Measurements from ENCODE around the gene CIRBP. TPM values are rescaled to one million over a fixed set of nuclear protein-coding genes. Genes with fewer than 3 reads are reported as not detected.

CIRBP gene
- total and polyA plus RNA-seq, 9 of the 15 experiments (the other 6 are each of a cell fraction or from before 2014, with no cell fraction given) = 20.5 to 327 (median 176) TPM

DNA sequence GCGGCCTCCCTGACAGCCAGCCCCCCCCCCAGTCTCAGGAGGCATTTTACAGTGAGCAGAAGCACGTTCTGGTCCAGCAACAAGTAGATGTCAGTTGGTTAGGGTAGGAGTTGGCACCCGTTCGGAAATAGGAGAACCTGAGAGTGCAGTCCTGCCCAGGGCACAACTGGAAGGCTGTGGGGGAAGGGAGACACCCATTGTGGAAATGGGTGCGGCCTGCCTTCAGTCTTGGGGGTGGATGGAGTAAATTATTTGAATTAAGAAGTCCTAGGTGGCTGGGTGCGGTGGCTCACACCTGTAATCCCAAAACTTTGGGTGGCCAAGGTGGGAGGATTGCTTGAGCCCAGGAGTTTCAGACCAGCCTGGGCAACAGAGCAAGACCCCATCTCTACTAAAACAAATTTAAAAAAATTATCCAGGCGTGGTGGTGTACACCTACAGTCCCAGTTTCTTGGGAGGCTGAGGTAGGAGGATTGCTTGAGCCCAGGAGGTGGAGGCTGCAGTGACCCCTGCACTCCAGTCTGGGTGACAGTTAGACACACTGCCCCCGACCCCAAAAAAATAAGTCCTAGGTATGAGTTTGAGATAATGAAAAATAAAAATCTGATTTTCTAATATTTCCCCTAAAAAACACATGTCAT, 1.2 kb downstream of the CIRBP start (continued):
- TF ChIP-seq, protein P1, sequence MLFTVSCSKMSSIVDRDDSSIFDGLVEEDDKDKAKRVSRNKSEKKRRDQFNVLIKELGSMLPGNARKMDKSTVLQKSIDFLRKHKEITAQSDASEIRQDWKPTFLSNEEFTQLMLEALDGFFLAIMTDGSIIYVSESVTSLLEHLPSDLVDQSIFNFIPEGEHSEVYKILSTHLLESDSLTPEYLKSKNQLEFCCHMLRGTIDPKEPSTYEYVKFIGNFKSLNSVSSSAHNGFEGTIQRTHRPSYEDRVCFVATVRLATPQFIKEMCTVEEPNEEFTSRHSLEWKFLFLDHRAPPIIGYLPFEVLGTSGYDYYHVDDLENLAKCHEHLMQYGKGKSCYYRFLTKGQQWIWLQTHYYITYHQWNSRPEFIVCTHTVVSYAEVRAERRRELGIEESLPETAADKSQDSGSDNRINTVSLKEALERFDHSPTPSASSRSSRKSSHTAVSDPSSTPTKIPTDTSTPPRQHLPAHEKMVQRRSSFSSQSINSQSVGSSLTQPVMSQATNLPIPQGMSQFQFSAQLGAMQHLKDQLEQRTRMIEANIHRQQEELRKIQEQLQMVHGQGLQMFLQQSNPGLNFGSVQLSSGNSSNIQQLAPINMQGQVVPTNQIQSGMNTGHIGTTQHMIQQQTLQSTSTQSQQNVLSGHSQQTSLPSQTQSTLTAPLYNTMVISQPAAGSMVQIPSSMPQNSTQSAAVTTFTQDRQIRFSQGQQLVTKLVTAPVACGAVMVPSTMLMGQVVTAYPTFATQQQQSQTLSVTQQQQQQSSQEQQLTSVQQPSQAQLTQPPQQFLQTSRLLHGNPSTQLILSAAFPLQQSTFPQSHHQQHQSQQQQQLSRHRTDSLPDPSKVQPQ (CRISPR knock-in tag; IDR thresholded peaks at IDR 0.05; ENCODE audit: borderline replicate concordance) = no peak
- TF ChIP-seq CBX2 (IDR thresholded peaks at IDR 0.05; ENCODE audit: insufficient read depth, low read length, poor library complexity, severe bottlenecking) (no peak), TCFL5 (CRISPR knock-in tag; conservative IDR thresholded peaks at IDR 0.05) (no peak), HCFC1 (IDR thresholded peaks at IDR 0.05; ENCODE audit: low read depth, low read length) (no peak), CBX5 (IDR thresholded peaks at IDR 0.05; ENCODE audit: borderline replicate concordance, low read depth) (no peak), GABPB2 (CRISPR knock-in tag; conservative IDR thresholded peaks at IDR 0.05) (no peak), ZKSCAN1 (IDR thresholded peaks at IDR 0.05; ENCODE audit: low read depth, low read length) (no peak), ZNF75A (CRISPR knock-in tag; IDR thresholded peaks at IDR 0.05) (no peak), PRPF4 (IDR thresholded peaks at IDR 0.05; ENCODE audit: insufficient read depth, low read depth, low read length, poor library complexity, severe bottlenecking) (no peak), ATF1 (CRISPR knock-in tag; IDR thresholded peaks at IDR 0.05) (no peak), ATF1 (tag; IDR thresholded peaks at IDR 0.05) (no peak), PRMT5 (CRISPR knock-in tag; IDR thresholded peaks at IDR 0.05) (no peak), SAP30 (IDR thresholded peaks at IDR 0.05; ENCODE audit: borderline replicate concordance, insufficient read depth, low read depth, low read length, poor library complexity, severe bottlenecking) (no peak), ERF (CRISPR knock-in tag; IDR thresholded peaks at IDR 0.05) (no peak), KLF13 (tag; IDR thresholded peaks at IDR 0.05; ENCODE audit: borderline replicate concordance, low read depth) (no peak), RFX5 (IDR thresholded peaks at IDR 0.05; ENCODE audit: low read depth, low read length) (no peak), CXXC5 (CRISPR knock-in tag; IDR thresholded peaks at IDR 0.05) (no peak), NUFIP1 (IDR thresholded peaks at IDR 0.05; ENCODE audit: partially characterized antibody) (peak; percentile 24)
- TF ChIP-seq, protein P2, sequence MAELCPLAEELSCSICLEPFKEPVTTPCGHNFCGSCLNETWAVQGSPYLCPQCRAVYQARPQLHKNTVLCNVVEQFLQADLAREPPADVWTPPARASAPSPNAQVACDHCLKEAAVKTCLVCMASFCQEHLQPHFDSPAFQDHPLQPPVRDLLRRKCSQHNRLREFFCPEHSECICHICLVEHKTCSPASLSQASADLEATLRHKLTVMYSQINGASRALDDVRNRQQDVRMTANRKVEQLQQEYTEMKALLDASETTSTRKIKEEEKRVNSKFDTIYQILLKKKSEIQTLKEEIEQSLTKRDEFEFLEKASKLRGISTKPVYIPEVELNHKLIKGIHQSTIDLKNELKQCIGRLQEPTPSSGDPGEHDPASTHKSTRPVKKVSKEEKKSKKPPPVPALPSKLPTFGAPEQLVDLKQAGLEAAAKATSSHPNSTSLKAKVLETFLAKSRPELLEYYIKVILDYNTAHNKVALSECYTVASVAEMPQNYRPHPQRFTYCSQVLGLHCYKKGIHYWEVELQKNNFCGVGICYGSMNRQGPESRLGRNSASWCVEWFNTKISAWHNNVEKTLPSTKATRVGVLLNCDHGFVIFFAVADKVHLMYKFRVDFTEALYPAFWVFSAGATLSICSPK (IDR thresholded peaks at IDR 0.05; ENCODE audit: borderline replicate concordance) = no peak
- TF ChIP-seq, protein P3, sequence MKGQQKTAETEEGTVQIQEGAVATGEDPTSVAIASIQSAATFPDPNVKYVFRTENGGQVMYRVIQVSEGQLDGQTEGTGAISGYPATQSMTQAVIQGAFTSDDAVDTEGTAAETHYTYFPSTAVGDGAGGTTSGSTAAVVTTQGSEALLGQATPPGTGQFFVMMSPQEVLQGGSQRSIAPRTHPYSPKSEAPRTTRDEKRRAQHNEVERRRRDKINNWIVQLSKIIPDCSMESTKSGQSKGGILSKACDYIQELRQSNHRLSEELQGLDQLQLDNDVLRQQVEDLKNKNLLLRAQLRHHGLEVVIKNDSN (CRISPR knock-in tag; IDR thresholded peaks at IDR 0.05) = no peak
- TF ChIP-seq, protein P4, sequence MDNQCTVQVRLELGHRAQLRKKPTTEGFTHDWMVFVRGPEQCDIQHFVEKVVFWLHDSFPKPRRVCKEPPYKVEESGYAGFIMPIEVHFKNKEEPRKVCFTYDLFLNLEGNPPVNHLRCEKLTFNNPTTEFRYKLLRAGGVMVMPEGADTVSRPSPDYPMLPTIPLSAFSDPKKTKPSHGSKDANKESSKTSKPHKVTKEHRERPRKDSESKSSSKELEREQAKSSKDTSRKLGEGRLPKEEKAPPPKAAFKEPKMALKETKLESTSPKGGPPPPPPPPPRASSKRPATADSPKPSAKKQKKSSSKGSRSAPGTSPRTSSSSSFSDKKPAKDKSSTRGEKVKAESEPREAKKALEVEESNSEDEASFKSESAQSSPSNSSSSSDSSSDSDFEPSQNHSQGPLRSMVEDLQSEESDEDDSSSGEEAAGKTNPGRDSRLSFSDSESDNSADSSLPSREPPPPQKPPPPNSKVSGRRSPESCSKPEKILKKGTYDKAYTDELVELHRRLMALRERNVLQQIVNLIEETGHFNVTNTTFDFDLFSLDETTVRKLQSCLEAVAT (IDR thresholded peaks at IDR 0.05) = 0 out of 4 replicates have a peak, but pooled peaks of 1 of the 2 experiments have one; percentile 7

All from K562 (cell line).